Nephron (organoid): ENCODE measurements around the gene ARFGEF2.
A peak's percentile ranks its signal among the peaks of the same experiment; 100 is the strongest.
"Not testable (repeated sequence)": the region's sequence is repeated elsewhere in the genome, so short reads cannot be mapped to it uniquely, and the experiment has no call there.

ENCODE experiments used
- H3K27ac Mint-ChIP-seq, 3 experiments: 2 replicates each; pipeline ENCODE4 v1.8.0; 2020; ENCODE audit warnings: mixed read lengths in 3 of 3, mild to moderate bottlenecking in 2 of 3, moderate library complexity in 1 of 3
- H3K27me3 Mint-ChIP-seq: 2 replicates; pipeline ENCODE4 v1.8.0; 2021; ENCODE audit warnings: low read depth, mild to moderate bottlenecking, moderate library complexity, mixed read lengths
- H3K36me3 Mint-ChIP-seq: 2 replicates; pipeline ENCODE4 v1.8.0; 2020; ENCODE audit warnings: low read depth, mixed read lengths
- H3K4me1 Mint-ChIP-seq: 2 replicates; pipeline ENCODE4 v1.8.0; 2020; ENCODE audit warnings: mixed read lengths
- H3K4me3 Mint-ChIP-seq, 3 experiments: 2 replicates each; pipeline ENCODE4 v1.8.0; 2020; ENCODE audit warnings: mild to moderate bottlenecking in 3 of 3, mixed read lengths in 3 of 3, moderate library complexity in 2 of 3
- H3K9me3 Mint-ChIP-seq: 2 replicates; pipeline ENCODE4 v1.8.0; 2020; ENCODE audit warnings: mixed read lengths
- TF ChIP-seq, protein P1 (sequence below), 3 experiments: fragments of 200-600 bp; sonication (generic); IDR thresholded peaks; one replicate each; pipeline ENCODE4 v1.5.0; 2021; ENCODE audit warnings: antibody characterized with exemption in 3 of 3; ENCODE audit not compliant: unreplicated experiment in 3 of 3

ARFGEF2 gene

DNA sequence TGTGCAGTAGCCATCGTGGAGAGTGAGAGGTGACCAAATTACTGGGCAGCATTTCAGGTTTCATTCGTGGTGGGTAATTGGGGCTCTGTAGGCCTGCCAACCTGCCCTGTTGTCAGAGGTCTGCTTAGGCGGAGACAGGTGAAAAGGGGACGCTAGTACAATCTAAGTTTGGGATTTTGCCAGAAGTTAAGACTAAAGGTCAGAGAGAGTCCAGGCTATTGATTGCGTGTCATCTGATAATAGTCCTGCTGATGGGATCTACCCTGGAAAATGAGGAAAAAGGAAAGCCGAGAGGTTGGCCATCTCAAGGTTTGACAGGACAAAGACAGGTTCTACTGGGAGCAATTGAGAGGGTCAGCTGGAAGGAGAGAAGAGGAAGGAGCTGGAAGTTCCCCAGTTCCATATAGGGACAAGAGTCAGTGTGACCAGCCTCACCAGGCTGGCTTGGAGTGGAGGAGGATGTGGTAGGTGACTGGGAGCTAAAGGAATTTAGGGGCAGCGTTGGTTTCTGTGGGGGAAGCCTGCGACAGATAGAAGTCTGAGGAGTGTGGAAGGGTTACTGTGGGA is 10.9 kb downstream of the ARFGEF2 start:
- Mint-ChIP-seq H3K27me3 (no peaks in the 10 kb centered on the region), H3K27ac (no peak overlapping the region), H3K4me1 (no peaks in the 10 kb centered on the region), H3K9me3 (peaks cover 12% of the 10 kb centered on the region), H3K36me3 (peaks cover 24% of the 10 kb centered on the region), H3K4me3 (no peak overlapping the region)
- TF ChIP-seq, protein P1, sequence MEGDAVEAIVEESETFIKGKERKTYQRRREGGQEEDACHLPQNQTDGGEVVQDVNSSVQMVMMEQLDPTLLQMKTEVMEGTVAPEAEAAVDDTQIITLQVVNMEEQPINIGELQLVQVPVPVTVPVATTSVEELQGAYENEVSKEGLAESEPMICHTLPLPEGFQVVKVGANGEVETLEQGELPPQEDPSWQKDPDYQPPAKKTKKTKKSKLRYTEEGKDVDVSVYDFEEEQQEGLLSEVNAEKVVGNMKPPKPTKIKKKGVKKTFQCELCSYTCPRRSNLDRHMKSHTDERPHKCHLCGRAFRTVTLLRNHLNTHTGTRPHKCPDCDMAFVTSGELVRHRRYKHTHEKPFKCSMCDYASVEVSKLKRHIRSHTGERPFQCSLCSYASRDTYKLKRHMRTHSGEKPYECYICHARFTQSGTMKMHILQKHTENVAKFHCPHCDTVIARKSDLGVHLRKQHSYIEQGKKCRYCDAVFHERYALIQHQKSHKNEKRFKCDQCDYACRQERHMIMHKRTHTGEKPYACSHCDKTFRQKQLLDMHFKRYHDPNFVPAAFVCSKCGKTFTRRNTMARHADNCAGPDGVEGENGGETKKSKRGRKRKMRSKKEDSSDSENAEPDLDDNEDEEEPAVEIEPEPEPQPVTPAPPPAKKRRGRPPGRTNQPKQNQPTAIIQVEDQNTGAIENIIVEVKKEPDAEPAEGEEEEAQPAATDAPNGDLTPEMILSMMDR (IDR thresholded peaks at IDR 0.05; ENCODE audit: unreplicated experiment in 3 of 3): no peak

DNA sequence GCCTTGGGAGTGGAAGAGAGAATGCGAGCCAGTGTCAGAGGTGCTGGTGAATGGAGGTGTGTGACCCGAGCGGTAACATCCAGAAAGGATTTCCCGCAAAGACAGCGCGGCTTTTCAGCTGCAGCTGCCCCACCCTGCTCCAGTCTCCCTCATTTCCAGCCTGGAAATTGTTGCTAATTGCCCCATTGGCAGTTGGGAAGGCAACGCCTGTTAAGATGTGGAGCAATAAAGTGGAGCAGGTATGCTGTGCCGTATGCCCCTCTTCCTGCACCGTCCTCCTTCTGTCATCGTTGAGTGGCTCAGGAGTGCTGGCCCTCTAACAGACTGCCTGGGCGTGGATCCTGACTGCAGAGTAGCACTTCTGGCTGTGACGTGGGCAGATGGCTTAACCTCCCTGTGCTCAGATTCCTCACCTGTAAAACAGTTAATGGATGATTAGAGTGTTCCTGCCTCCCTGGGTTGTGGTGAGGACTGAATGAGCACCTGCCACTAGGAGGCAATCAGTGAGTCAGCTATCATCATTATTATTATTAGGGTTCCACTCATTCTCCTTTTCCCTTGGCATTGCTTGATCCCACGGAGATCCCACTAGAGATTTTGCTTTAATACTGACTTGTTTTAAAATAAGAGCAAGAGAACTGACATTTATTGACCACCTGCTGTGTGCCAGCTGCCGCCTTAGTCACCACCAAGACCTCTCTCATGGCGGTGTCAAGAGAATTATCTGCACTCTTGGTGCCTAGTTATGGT is 11.7 kb downstream of the ARFGEF2 start:
- H3K4me1 Mint-ChIP-seq: no peaks in the 10 kb centered on the region
- no peak overlapping the region for H3K4me3 Mint-ChIP-seq
- H3K27ac Mint-ChIP-seq: peak overlapping the region in 1 of 3 experiments; percentile 31
- H3K9me3 Mint-ChIP-seq: peaks cover 12% of the 10 kb centered on the region
- TF ChIP-seq, protein P1 (IDR thresholded peaks at IDR 0.05; ENCODE audit: unreplicated experiment in 3 of 3): no peak
- H3K36me3 Mint-ChIP-seq: peaks cover 27% of the 10 kb centered on the region
- no peaks in the 10 kb centered on the region for H3K27me3 Mint-ChIP-seq

DNA sequence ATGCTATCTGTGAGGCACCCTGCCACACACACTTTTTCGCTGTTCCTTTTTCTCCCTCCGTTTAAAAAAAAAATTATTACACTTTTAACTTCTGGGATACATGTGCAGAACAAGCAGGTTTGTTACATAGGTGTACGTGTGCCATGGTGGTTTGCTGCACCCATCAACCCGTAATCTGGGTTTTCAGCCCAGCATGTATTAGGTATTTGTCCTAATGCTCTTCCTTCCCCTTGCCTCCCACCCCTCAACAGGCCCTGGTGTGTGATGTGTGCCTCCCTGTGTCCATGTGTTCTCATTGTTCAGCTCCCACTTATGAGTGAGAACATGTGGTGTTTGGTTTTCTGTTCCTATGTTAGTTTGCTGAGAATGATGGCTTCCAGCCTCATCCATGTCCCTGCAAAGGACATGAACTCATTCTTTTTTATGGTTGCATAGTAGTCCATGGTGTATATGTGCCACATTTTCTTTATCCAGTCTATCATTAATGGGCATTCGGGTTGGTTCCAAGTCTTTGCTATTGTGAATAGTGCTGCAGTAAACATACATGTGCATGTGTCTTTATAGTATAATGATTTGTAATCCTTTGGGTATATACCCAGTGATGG is 12.9 kb downstream of the ARFGEF2 start:
- Mint-ChIP-seq H3K9me3 (peaks cover 12% of the 10 kb centered on the region), H3K36me3 (peaks cover 27% of the 10 kb centered on the region)
- not testable (repeated sequence) for H3K4me1 Mint-ChIP-seq, H3K27ac Mint-ChIP-seq, H3K27me3 Mint-ChIP-seq, H3K4me3 Mint-ChIP-seq

- peaks cover 27% of the 10 kb centered on the region for H3K36me3 Mint-ChIP-seq
- not testable (repeated sequence) for H3K4me1 Mint-ChIP-seq, H3K4me3 Mint-ChIP-seq, H3K27me3 Mint-ChIP-seq
- H3K9me3 Mint-ChIP-seq: peaks cover 12% of the 10 kb centered on the region
- H3K27ac Mint-ChIP-seq: peak overlapping the region in 1 of 3 experiments; percentile 6
Measured at GRCh38 chr20:48934966-48935365, 13.5 kb downstream of the ARFGEF2 start.

DNA sequence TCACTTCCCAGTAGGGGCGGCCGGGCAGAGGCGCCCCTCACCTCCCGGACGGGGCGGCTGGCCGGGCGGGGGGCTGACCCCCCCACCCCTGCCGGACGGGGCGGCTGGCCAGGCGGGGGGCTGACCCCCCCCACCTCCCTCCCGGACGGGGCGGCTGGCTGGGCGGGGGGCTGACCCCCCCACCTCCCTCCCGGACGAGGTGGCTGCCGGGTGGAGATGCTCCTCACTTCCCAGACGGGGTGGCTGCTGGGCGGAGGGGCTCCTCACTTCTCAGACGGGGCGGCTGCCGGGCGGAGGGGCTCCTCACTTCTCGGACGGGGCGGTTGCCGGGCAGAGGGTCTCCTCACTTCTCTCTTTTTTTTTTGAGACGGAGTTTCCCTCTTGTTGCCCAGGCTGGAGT is 14.7 kb downstream of the ARFGEF2 start:
- not testable (repeated sequence) for H3K4me3 Mint-ChIP-seq, H3K27ac Mint-ChIP-seq, H3K27me3 Mint-ChIP-seq, H3K4me1 Mint-ChIP-seq
- Mint-ChIP-seq H3K36me3 (peaks cover 27% of the 10 kb centered on the region), H3K9me3 (peaks cover 12% of the 10 kb centered on the region)

DNA sequence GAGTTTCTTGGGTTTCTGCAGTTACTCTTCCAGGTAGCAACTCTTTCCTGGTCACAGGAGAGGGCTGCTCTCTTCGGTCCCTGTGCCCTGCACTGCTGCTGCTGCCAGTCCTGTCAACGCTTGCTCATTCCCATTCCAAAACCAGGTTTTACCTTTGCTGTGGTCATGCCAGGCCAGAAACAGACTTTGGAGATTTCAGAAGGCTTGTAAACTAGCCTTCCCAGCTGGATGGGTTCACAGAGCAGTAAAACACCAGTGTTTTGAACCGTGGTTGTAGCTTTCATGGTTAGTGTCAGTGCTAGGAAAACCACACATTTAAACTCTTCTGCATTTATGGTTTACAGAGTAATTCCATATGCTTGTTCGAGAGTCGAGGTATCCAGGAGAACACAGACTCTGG is 16.2 kb downstream of the ARFGEF2 start:
- Mint-ChIP-seq H3K9me3 (peaks cover 12% of the 10 kb centered on the region), H3K27ac (no peak overlapping the region), H3K4me3 (no peak overlapping the region), H3K4me1 (no peaks in the 10 kb centered on the region), H3K36me3 (peaks cover 27% of the 10 kb centered on the region), H3K27me3 (no peaks in the 10 kb centered on the region)
- TF ChIP-seq, protein P1 (IDR thresholded peaks at IDR 0.05; ENCODE audit: unreplicated experiment in 3 of 3): no peak

DNA sequence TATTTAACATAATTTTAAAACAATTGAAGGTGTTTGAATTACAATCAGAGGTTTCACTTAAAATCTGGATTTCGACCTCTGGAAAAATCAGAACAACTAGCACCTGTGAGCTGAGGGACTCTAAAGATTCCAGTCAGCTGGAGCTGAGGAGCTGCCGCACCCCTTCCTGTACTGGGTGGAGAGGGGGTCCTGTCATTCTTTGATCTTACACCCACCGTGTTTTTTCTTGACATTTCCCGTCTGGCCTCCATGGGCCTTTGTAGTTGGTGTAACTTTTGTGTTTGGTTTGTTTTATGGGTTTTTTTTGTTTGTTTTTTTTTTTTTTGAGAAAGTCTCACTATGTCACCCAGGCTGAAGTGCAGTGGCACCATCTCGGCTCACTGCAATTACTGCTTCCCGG is 17.2 kb downstream of the ARFGEF2 start:
- Mint-ChIP-seq H3K27me3 (no peaks in the 10 kb centered on the region), H3K36me3 (peaks cover 30% of the 10 kb centered on the region), H3K27ac (no peak overlapping the region), H3K4me1 (no peaks in the 10 kb centered on the region), H3K4me3 (no peak overlapping the region), H3K9me3 (peaks cover 12% of the 10 kb centered on the region)
- TF ChIP-seq, protein P1 (IDR thresholded peaks at IDR 0.05; ENCODE audit: unreplicated experiment in 3 of 3): no peak
